ENCODE data around the gene PRORP.
A peak's percentile ranks its signal among the peaks of the same experiment; 100 is the strongest.

PRORP gene

DNA sequence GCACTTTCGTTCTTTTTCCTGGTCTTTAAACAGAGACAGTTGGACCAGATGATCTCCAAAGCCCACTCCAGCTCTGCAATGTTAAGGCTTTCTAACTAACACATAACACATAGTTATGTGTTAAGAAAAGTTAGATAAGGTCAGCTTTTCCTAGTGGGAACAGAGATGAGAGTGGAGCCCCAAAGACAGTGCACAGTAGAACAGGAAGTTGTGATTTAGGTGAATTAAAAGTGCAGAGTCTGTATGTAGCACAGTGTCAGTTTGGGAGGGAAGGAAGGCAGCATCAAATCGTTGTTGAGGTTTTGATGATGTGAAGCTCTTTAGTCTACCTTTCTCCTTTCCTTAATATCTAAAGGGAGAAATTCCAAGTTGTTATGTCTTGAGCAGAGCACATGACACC, 31.7 kb downstream of the PRORP start:
- H3K4me3 ChIP-seq (ENCODE audit: low read depth, low read length), result no peak overlapping the region
- H3K4me1 ChIP-seq (ENCODE audit: control insufficient read depth in 1 of 2, insufficient read depth in 2 of 2, low read length in 2 of 2), result peaks cover 0 to 2% of the 10 kb centered on the region in 2 experiments
- H3K23ac ChIP-seq (ENCODE audit: low read length), result no peak overlapping the region
- no peak overlapping the region for H3K9ac ChIP-seq (ENCODE audit: low read length)
- H4K91ac ChIP-seq (ENCODE audit: low read depth, low read length), result no peak overlapping the region
- H2BK120ac ChIP-seq (ENCODE audit: insufficient read depth, low read length, poor library complexity), result no peak overlapping the region
- no peaks in the 10 kb centered on the region for H3K9me3 ChIP-seq (ENCODE audit: insufficient read depth, low read depth, low read length)
- no peak overlapping the region for H4K8ac ChIP-seq (ENCODE audit: low read depth, low read length)
- H3K36me3 ChIP-seq (ENCODE audit: control insufficient read depth in 1 of 2, insufficient read depth in 2 of 2, low read length in 2 of 2), result no peaks in the 10 kb centered on the region
- H2BK5ac ChIP-seq (ENCODE audit: low read depth, low read length, poor library complexity), result no peak overlapping the region
- H3K4ac ChIP-seq (ENCODE audit: low read depth, low read length), result no peak overlapping the region
- no peak overlapping the region for H2BK12ac ChIP-seq (ENCODE audit: low read length)
- no CpG with 5 or more reads among the region's 2 CpGs for WGBS (ENCODE audit: extremely low coverage, insufficient coverage, insufficient read length)
- no peak overlapping the region for H3K27ac ChIP-seq (ENCODE audit: low read depth, low read length)
- no peak overlapping the region for H3K14ac ChIP-seq (ENCODE audit: low read length)
- H3K27me3 ChIP-seq (ENCODE audit: insufficient read depth, low read length), result no peaks in the 10 kb centered on the region
- no peak for DNase-seq
- H2AFZ ChIP-seq (ENCODE audit: insufficient read depth, low read length, poor library complexity), result no peak overlapping the region
- no peak overlapping the region for H3K18ac ChIP-seq (ENCODE audit: low read length)
- no peak overlapping the region for H2AK5ac ChIP-seq (ENCODE audit: low read length)
- H3K4me2 ChIP-seq (ENCODE audit: low read length), result no peak overlapping the region
- no peaks in the 10 kb centered on the region for H3K79me2 ChIP-seq (ENCODE audit: control insufficient read depth, insufficient read depth, low read length, poor library complexity)
- H4K12ac ChIP-seq (ENCODE audit: low read depth, low read length), result no peak overlapping the region
- H3K79me1 ChIP-seq (ENCODE audit: low read length), result no peaks in the 10 kb centered on the region

DNA sequence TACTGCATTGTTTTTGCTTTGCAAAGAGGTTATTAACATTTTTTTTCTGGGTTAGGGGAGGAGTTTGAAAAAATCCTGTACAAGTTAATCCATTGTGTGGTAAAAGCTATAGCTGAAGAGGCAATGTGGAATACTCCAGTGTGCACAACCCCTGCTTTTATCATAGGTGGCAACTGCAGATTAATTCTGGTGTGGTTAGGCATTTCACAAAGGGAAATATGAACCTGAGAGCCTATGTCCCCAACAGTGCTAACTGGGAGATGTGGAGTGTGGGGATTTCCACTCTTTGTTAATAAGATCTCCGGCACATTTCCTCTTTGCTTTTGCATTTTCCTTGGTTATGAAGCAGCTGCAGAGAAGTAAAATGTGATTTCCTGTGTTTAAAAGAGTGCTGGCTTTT, 33.6 kb downstream of the PRORP start:
- H3K9ac ChIP-seq (ENCODE audit: low read length), result no peak overlapping the region
- H4K91ac ChIP-seq (ENCODE audit: low read depth, low read length), result no peak overlapping the region
- H3K4ac ChIP-seq (ENCODE audit: low read depth, low read length), result no peak overlapping the region
- H3K79me2 ChIP-seq (ENCODE audit: control insufficient read depth, insufficient read depth, low read length, poor library complexity), result no peaks in the 10 kb centered on the region
- no peak overlapping the region for H2BK120ac ChIP-seq (ENCODE audit: insufficient read depth, low read length, poor library complexity)
- no peaks in the 10 kb centered on the region for H3K9me3 ChIP-seq (ENCODE audit: insufficient read depth, low read depth, low read length)
- H3K18ac ChIP-seq (ENCODE audit: low read length), result no peak overlapping the region
- H2BK5ac ChIP-seq (ENCODE audit: low read depth, low read length, poor library complexity), result no peak overlapping the region
- H3K27ac ChIP-seq (ENCODE audit: low read depth, low read length), result no peak overlapping the region
- no peaks in the 10 kb centered on the region for H3K79me1 ChIP-seq (ENCODE audit: low read length)
- no CpG with 5 or more reads among the region's 1 CpG for WGBS (ENCODE audit: extremely low coverage, insufficient coverage, insufficient read length)
- H3K4me3 ChIP-seq (ENCODE audit: low read depth, low read length), result no peak overlapping the region
- peaks cover 0 to 4% of the 10 kb centered on the region in 2 experiments for H3K4me1 ChIP-seq (ENCODE audit: control insufficient read depth in 1 of 2, insufficient read depth in 2 of 2, low read length in 2 of 2)
- DNase-seq, result peak; percentile 22 to 49
- H3K23ac ChIP-seq (ENCODE audit: low read length), result no peak overlapping the region
- H2AK5ac ChIP-seq (ENCODE audit: low read length), result no peak overlapping the region
- H2BK12ac ChIP-seq (ENCODE audit: low read length), result no peak overlapping the region
- H3K27me3 ChIP-seq (ENCODE audit: insufficient read depth, low read length), result no peaks in the 10 kb centered on the region
- H3K14ac ChIP-seq (ENCODE audit: low read length), result no peak overlapping the region
- H4K12ac ChIP-seq (ENCODE audit: low read depth, low read length), result no peak overlapping the region
- no peak overlapping the region for H4K8ac ChIP-seq (ENCODE audit: low read depth, low read length)
- H2AFZ ChIP-seq (ENCODE audit: insufficient read depth, low read length, poor library complexity), result no peak overlapping the region
- H3K4me2 ChIP-seq (ENCODE audit: low read length), result no peak overlapping the region
- H3K36me3 ChIP-seq (ENCODE audit: control insufficient read depth in 1 of 2, insufficient read depth in 2 of 2, low read length in 2 of 2), result no peaks in the 10 kb centered on the region

DNA sequence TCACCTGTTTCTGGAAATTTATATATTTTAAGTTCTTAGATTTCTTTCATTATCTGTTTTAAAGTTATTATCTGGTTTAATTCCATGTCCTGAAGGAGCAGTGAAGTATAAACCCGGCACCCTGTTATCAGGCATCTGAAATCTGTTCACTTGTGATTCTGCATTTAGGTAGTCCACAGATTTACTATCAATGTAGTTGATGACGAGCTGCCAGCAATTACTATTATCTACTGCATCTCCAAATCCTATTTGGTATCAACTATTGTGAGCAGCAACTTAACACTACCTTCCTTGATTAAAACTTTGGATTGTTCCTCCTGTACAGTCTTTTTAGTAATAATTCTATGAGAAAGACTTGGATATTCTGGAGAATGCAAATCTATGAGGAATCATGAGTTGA, 36.1 kb downstream of the PRORP start:
- Histone ChIP-seq H3K4me2 (ENCODE audit: low read length) (no peak overlapping the region), H4K8ac (ENCODE audit: low read depth, low read length) (no peak overlapping the region)

DNA sequence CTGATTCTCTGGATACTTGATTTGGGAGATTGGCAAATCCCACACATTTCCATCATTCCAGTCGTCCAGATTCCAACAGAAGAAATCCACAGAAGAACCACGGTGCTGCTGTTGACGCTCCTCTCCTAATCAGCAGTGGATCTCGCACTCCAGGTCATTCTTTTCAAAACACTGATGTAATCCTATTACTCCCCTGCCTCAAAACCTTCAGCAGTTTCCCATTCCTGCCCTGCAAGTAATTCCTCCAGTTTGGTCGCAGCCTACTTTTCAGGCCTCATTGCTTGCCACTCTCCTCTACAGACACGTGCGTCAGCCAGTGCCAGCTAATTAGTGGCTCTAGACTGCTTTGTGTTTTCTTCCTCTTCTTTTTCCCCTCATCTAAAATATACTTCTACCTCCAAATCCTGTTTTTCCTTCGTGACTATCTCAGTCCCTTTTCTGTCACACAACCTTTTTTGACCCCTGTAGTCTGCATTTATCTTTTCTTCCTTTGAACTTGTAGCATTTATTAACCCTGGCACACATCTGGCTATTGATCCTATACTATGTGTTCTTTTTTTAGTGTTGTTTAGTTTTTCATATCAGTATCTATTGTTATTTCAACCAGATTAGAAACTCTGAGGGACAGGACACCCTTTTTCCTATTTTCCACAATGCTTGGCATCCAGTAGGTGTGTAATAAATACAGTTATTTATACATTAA, 36.8 kb downstream of the PRORP start:
- Histone ChIP-seq H4K12ac (ENCODE audit: low read depth, low read length) (no peak overlapping the region), H3K14ac (ENCODE audit: low read length) (no peak overlapping the region), H3K79me2 (ENCODE audit: control insufficient read depth, insufficient read depth, low read length, poor library complexity) (no peaks in the 10 kb centered on the region), H2AFZ (ENCODE audit: insufficient read depth, low read length, poor library complexity) (no peak overlapping the region), H2BK12ac (ENCODE audit: low read length) (no peak overlapping the region), H3K4me3 (ENCODE audit: low read depth, low read length) (no peak overlapping the region), H3K4ac (ENCODE audit: low read depth, low read length) (no peak overlapping the region), H2BK5ac (ENCODE audit: low read depth, low read length, poor library complexity) (no peak overlapping the region), H3K4me2 (ENCODE audit: low read length) (no peak overlapping the region), H4K8ac (ENCODE audit: low read depth, low read length) (no peak overlapping the region), H3K27ac (ENCODE audit: low read depth, low read length) (no peak overlapping the region), H2AK5ac (ENCODE audit: low read length) (no peak overlapping the region), H3K79me1 (ENCODE audit: low read length) (no peaks in the 10 kb centered on the region), H4K91ac (ENCODE audit: low read depth, low read length) (no peak overlapping the region), H3K9me3 (ENCODE audit: insufficient read depth, low read depth, low read length) (no peaks in the 10 kb centered on the region), H3K4me1 (ENCODE audit: control insufficient read depth in 1 of 2, insufficient read depth in 2 of 2, low read length in 2 of 2) (peaks cover 0 to 4% of the 10 kb centered on the region in 2 experiments), H3K36me3 (ENCODE audit: control insufficient read depth in 1 of 2, insufficient read depth in 2 of 2, low read length in 2 of 2) (no peaks in the 10 kb centered on the region), H3K27me3 (ENCODE audit: insufficient read depth, low read length) (no peaks in the 10 kb centered on the region), H3K23ac (ENCODE audit: low read length) (no peak overlapping the region), H3K9ac (ENCODE audit: low read length) (no peak overlapping the region), H2BK120ac (ENCODE audit: insufficient read depth, low read length, poor library complexity) (no peak overlapping the region), H3K18ac (ENCODE audit: low read length) (no peak overlapping the region)
- peak; percentile 91 to 97 for DNase-seq
- WGBS (ENCODE audit: extremely low coverage, insufficient coverage, insufficient read length), result 100% methylated on average over 1 of the region's 8 CpGs

More for the DNA sequence above, 36.1 kb downstream of the PRORP start:
- Histone ChIP-seq H3K23ac (ENCODE audit: low read length) (no peak overlapping the region), H3K9ac (ENCODE audit: low read length) (no peak overlapping the region), H3K4me3 (ENCODE audit: low read depth, low read length) (no peak overlapping the region), H2BK120ac (ENCODE audit: insufficient read depth, low read length, poor library complexity) (no peak overlapping the region), H3K18ac (ENCODE audit: low read length) (no peak overlapping the region), H3K9me3 (ENCODE audit: insufficient read depth, low read depth, low read length) (no peaks in the 10 kb centered on the region), H3K79me2 (ENCODE audit: control insufficient read depth, insufficient read depth, low read length, poor library complexity) (no peaks in the 10 kb centered on the region), H4K12ac (ENCODE audit: low read depth, low read length) (no peak overlapping the region), H3K36me3 (ENCODE audit: control insufficient read depth in 1 of 2, insufficient read depth in 2 of 2, low read length in 2 of 2) (no peaks in the 10 kb centered on the region), H2AK5ac (ENCODE audit: low read length) (no peak overlapping the region), H4K91ac (ENCODE audit: low read depth, low read length) (no peak overlapping the region), H3K79me1 (ENCODE audit: low read length) (no peaks in the 10 kb centered on the region), H3K14ac (ENCODE audit: low read length) (no peak overlapping the region), H2BK12ac (ENCODE audit: low read length) (no peak overlapping the region), H3K27me3 (ENCODE audit: insufficient read depth, low read length) (no peaks in the 10 kb centered on the region), H3K27ac (ENCODE audit: low read depth, low read length) (no peak overlapping the region), H3K4ac (ENCODE audit: low read depth, low read length) (no peak overlapping the region), H2BK5ac (ENCODE audit: low read depth, low read length, poor library complexity) (no peak overlapping the region), H3K4me1 (ENCODE audit: control insufficient read depth in 1 of 2, insufficient read depth in 2 of 2, low read length in 2 of 2) (peaks cover 0 to 4% of the 10 kb centered on the region in 2 experiments), H2AFZ (ENCODE audit: insufficient read depth, low read length, poor library complexity) (no peak overlapping the region)
- DNase-seq, result peak; percentile 51 to 78
- WGBS (ENCODE audit: extremely low coverage, insufficient coverage, insufficient read length), result no CpG with 5 or more reads among the region's 2 CpGs

Data from trophoblast cell (in vitro differentiated cells and primary cell).